GM06990 (cell line): ENCODE data around the gene OR51B5.
"Not testable (repeated sequence)": the region's sequence is repeated elsewhere in the genome, so short reads cannot be mapped to it uniquely, and the experiment has no call there.

Experiments
- DNase-seq: peaks from one replicate; pipeline ENCODE4 v3.0.0-alpha.2; 2011; ENCODE audit not compliant: insufficient read length; ENCODE audit errors: extremely low read depth
- H3K27me3 ChIP-seq: replicated peaks from 2 replicates; pipeline ENCODE4 v1.6.0; 2011; ENCODE audit warnings: low read length; ENCODE audit not compliant: control insufficient read depth, insufficient read depth
- H3K36me3 ChIP-seq: 2 replicates; pipeline ENCODE4 v1.5.1; 2011; ENCODE audit warnings: low read length; ENCODE audit not compliant: control insufficient read depth, insufficient read depth
- H3K4me3 ChIP-seq: replicated peaks from 2 replicates; pipeline ENCODE4 v1.5.1; 2011; ENCODE audit warnings: low read depth, mild to moderate bottlenecking, control low read depth, low read length
- TF ChIP-seq, protein P1 (sequence below): IDR thresholded peaks from 2 replicates; pipeline ENCODE4 v1.5.1; 2011; ENCODE audit warnings: low read length, control low read depth, mild to moderate bottlenecking, inconsistent platforms; ENCODE audit not compliant: insufficient read depth, poor library complexity, severe bottlenecking

Gene OR51B5

DNA sequence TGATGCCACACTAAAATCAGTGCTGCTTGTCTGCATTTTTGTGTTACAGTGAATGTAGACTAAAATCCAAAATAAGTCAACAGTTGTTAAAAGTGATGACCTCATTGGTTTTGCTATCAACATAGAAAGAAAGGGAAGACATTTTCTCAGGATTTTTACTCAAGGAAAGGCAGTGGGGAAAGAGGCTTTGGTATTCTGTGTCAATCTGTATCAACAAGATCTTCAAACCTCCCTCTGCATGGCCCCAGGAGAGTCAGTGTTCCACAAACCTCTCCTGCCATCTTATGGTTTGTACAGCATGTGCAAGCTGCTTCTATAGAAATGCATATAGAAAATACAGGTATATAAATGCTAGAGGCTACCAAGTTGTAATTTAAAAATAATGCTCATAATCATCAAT, 26.5 kb upstream of the OR51B5 start:
- TF ChIP-seq, protein P1, sequence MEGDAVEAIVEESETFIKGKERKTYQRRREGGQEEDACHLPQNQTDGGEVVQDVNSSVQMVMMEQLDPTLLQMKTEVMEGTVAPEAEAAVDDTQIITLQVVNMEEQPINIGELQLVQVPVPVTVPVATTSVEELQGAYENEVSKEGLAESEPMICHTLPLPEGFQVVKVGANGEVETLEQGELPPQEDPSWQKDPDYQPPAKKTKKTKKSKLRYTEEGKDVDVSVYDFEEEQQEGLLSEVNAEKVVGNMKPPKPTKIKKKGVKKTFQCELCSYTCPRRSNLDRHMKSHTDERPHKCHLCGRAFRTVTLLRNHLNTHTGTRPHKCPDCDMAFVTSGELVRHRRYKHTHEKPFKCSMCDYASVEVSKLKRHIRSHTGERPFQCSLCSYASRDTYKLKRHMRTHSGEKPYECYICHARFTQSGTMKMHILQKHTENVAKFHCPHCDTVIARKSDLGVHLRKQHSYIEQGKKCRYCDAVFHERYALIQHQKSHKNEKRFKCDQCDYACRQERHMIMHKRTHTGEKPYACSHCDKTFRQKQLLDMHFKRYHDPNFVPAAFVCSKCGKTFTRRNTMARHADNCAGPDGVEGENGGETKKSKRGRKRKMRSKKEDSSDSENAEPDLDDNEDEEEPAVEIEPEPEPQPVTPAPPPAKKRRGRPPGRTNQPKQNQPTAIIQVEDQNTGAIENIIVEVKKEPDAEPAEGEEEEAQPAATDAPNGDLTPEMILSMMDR, result peak; percentile 11
- Histone ChIP-seq H3K36me3 (no peaks in the 10 kb centered on the region), H3K27me3 (no peaks in the 10 kb centered on the region; the same call in 1 of the 2 replicates), H3K4me3 (no peak overlapping the region)
- DNase-seq, result no peak

DNA sequence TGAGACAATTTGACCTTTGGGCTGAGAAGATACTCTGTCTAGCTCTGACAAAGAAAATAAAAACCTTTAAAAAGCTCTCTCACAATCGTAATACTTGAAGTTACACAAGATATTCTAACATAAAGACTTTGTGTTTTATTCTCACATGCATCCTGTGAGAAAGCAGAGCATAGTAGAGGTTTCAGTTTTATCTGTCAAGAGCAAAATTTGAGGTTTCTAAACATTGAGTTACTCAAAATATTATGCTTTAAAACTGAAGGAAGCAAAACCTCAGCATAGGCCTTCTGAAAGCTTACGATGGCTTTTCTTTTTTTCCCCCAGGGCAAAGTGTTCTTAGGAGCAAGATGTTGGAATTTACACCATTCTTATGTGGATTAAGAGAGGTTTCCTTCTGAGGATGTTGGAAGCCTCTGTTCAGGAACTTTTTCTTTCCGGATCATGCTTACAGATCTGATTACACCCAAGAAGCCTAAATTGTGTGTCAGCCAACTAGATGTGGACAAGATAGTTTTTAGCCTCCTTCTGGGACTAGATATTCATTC, 25.2 kb upstream of the OR51B5 start:
- TF ChIP-seq, protein P1, result no peak
- Histone ChIP-seq H3K36me3 (no peaks in the 10 kb centered on the region), H3K27me3 (no peaks in the 10 kb centered on the region; the same call in 1 of the 2 replicates), H3K4me3 (no peak overlapping the region)
- no peak for DNase-seq

DNA sequence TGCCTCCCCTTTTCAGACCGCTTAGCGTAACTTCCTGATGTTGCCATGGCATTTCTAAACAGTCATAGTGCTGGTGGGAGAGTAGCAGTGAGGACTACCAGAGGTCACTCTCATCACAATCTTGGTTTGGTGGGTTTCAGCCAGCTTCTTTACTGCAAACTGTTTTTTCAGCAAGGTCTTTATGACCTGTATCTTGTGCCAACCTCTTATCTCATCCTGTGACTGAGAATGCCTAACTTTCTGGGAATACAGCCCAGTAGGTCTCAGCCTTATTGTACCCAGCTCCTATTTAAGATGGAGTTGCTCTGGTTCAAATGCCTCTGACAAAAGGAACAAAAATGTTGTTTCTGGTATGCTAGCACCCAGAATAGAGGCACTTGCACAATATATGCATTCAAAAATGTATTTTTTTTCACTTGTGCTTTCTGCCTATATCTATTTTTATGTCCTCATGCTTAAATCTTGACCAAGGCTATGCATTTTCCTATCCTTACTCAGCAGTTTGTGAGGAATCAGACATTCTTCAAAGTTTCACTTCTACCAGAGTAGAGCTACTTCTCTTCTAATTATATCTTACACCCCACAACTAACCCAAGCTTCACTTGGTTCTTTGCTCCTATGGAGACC, 24.2 kb upstream of the OR51B5 start:
- Histone ChIP-seq H3K4me3 (no peak overlapping the region), H3K27me3 (no peaks in the 10 kb centered on the region; the same call in 1 of the 2 replicates), H3K36me3 (no peaks in the 10 kb centered on the region)
- no peak for DNase-seq
- TF ChIP-seq, protein P1, result no peak

DNA sequence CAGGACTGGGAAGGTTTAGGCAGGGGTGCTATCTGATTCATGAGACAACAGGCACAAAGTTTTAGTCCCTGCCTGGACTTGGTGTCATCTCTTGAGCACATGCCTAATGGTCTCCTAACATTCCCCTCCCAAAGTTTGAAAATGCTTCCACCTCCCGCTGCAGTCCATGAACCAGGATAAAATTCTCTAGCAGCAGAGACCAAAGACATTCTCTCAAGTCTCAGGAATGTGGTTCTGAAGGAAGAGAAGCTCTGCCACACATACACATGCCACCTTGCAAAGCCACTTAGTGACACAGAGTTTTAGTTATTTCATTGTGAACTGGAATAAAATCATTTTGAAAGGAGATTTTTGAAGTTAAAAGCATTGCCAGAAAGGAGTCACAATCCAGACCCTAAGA, 23.5 kb upstream of the OR51B5 start:
- Histone ChIP-seq H3K36me3 (no peaks in the 10 kb centered on the region), H3K27me3 (no peaks in the 10 kb centered on the region; the same call in 1 of the 2 replicates), H3K4me3 (no peak overlapping the region)
- TF ChIP-seq, protein P1, result no peak
- no peak for DNase-seq

DNA sequence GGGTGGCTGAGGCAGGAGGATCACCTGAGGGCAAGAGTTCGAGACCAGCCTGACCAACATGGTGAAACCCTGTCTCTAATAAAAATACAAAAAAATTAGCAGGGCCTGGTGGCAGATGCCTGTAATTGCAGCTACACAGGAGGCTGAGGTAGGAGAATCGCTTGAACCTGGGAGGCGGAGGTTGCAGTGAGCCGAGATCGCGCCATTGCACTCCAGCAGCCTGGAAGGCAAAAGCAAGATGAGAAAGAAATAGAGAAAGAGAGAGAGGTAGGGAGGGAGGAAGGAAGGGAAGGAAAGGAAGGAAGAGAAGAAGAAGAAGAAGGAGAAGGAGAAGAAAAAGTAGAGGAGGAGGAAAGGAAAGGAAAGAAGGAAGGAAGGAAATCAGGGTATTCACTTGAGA, 23.0 kb upstream of the OR51B5 start:
- not testable (repeated sequence) for DNase-seq, H3K36me3 ChIP-seq, H3K27me3 ChIP-seq, H3K4me3 ChIP-seq

DNA sequence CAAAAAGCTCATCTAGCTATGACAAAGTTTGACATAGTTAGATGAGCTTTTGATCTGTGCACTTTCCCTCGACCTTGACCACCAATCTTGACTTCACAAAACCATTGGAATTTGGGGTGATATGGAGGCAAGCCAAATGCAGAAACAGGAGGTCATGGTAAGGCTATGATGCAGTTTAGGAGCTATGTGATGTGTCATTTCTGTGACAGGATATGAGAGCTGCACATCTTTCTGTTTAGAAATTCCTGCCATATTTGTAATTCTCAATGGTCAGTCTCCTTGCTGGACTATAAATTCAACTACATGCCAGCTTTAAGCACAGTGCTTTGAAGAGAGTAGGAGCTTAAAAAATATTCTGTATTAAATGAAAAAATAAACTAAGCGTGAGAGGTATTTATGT, 20.9 kb upstream of the OR51B5 start:
- Histone ChIP-seq H3K36me3 (no peaks in the 10 kb centered on the region), H3K27me3 (no peaks in the 10 kb centered on the region; the same call in 1 of the 2 replicates), H3K4me3 (no peak overlapping the region)
- TF ChIP-seq, protein P1, result no peak
- no peak for DNase-seq
